SK-N-SH (cell line): ENCODE measurements around the gene GRB7. TPM values are rescaled to one million over a fixed set of nuclear protein-coding genes. Genes with fewer than 3 reads are reported as not detected.

Experiments
- CTCF ChIA-PET: fragments of 300-600, 350-600 bp; formaldehyde crosslinking; extraction: SDS; loops from one replicate; lab custom pipeline; 2021; lab: Yijun Ruan, JAX
- POLR2A ChIA-PET: fragments of 350-600 bp; sonication (Branson Sonifier 250); formaldehyde crosslinking; extraction: SDS; loops from one replicate; lab custom pipeline; 2020; ENCODE audit warnings: antibody characterized with exemption, inconsistent platforms; lab: Yijun Ruan, JAX
- DNase-seq: peaks from one replicate; pipeline ENCODE4 v3.0.0; 2012
- H2AFZ ChIP-seq: fragments of 200-600 bp; sonication (generic); 2 replicates; pipeline ENCODE4 v1.8.1; 2016; ENCODE audit warnings: antibody characterized with exemption, mild to moderate bottlenecking, low read depth
- H3F3A ChIP-seq: fragments of 200-600 bp; sonication (generic); replicated peaks from 2 replicates; pipeline ENCODE3; 2016; ENCODE audit warnings: antibody characterized with exemption, mild to moderate bottlenecking; ENCODE audit not compliant: insufficient read depth
- H3K27ac ChIP-seq, 2 experiments: fragments of 200-500 bp in 1 of 2; fragments of 200-600 bp in 1 of 2; sonication (Bioruptor generic) in 1 of 2; sonication (generic), shearing (Covaris generic) in 1 of 2; 2 replicates each; pipeline versions ENCODE4 v1.5.1 to v1.6.1; 2014 to 2016; ENCODE audit warnings: low read depth in 2 of 2, inconsistent platforms in 1 of 2, low read length in 1 of 2, mild to moderate bottlenecking in 1 of 2, mixed read lengths in 1 of 2
- H3K27me3 ChIP-seq: fragments of 200-600 bp; sonication (generic), shearing (Covaris generic); 2 replicates; pipeline ENCODE4 v1.6.1; 2016; ENCODE audit warnings: mixed run types; ENCODE audit not compliant: insufficient read depth
- H3K36me3 ChIP-seq, 2 experiments: fragments of 200-500 bp in 1 of 2; fragments of 200-600 bp in 1 of 2; sonication (Bioruptor generic) in 1 of 2; sonication (generic) in 1 of 2; replicated peaks in 1 of 2; 2 replicates each; pipeline versions ENCODE3 to v1.5.1; 2014 to 2016; ENCODE audit warnings: low read length in 1 of 2, mild to moderate bottlenecking in 1 of 2; ENCODE audit not compliant: insufficient read depth in 2 of 2, control insufficient read depth in 1 of 2
- H3K4me1 ChIP-seq, 2 experiments: fragments of 200-500 bp in 1 of 2; fragments of 200-600 bp in 1 of 2; sonication (Bioruptor generic) in 1 of 2; sonication (generic), shearing (Covaris generic) in 1 of 2; 2 replicates each; pipeline versions ENCODE4 v1.5.1 to v1.6.1; 2014 to 2016; ENCODE audit warnings: low read depth in 1 of 2, low read length in 1 of 2, mixed run types in 1 of 2; ENCODE audit not compliant: insufficient read depth in 2 of 2, control insufficient read depth in 1 of 2
- H3K4me2 ChIP-seq: fragments of 200-600 bp; sonication (generic), shearing (Covaris generic); 2 replicates; pipeline ENCODE4 v1.6.1; 2017; ENCODE audit warnings: mixed run types
- H3K4me3 ChIP-seq, 2 experiments: fragments of 200-500 bp in 1 of 2; fragments of 200-600 bp in 1 of 2; sonication (Bioruptor generic) in 1 of 2; sonication (generic), shearing (Covaris generic) in 1 of 2; 2 replicates each; pipeline versions ENCODE4 v1.5.1 to v1.8.1; 2014 to 2016; ENCODE audit warnings: low read depth in 2 of 2, inconsistent platforms in 1 of 2, low read length in 1 of 2, mild to moderate bottlenecking in 1 of 2, mixed read lengths in 1 of 2, moderate library complexity in 1 of 2
- H3K79me2 ChIP-seq: fragments of 200-600 bp; sonication (generic); 2 replicates; pipeline ENCODE4 v1.8.1; 2017; ENCODE audit warnings: mild to moderate bottlenecking; ENCODE audit not compliant: insufficient read depth
- H3K9ac ChIP-seq: fragments of 200-600 bp; sonication (generic); 2 replicates; pipeline ENCODE4 v1.6.1; 2017; ENCODE audit warnings: mixed run types
- H3K9me2 ChIP-seq: fragments of 200-600 bp; sonication (generic); 2 replicates; pipeline ENCODE4 v1.6.1; 2017; ENCODE audit warnings: mixed run types
- H3K9me3 ChIP-seq: fragments of 200-600 bp; sonication (generic); 2 replicates; pipeline ENCODE4 v1.6.1; 2017; ENCODE audit warnings: mixed run types, mild to moderate bottlenecking, moderate library complexity
- H4K20me1 ChIP-seq: fragments of 200-600 bp; sonication (generic); 2 replicates; pipeline ENCODE4 v1.6.1; 2017; ENCODE audit warnings: mild to moderate bottlenecking, mixed run types; ENCODE audit not compliant: insufficient read depth
- CHD2 ChIP-seq: fragments of 150-350 bp; IDR thresholded peaks from 2 replicates; pipeline ENCODE4 v1.6.1; 2018; ENCODE audit warnings: low read length; ENCODE audit not compliant: partially characterized antibody
- ELF1 ChIP-seq: IDR thresholded peaks from 2 replicates; pipeline ENCODE4 v1.4.0; 2012
- EZH2phosphoT487 ChIP-seq: fragments of 200-600 bp; sonication (generic); IDR thresholded peaks from 2 replicates; pipeline ENCODE4 v1.6.1; 2017; ENCODE audit warnings: low read depth, mixed run types, mild to moderate bottlenecking, antibody characterized with exemption, moderate library complexity, borderline replicate concordance
- FOXJ3 ChIP-seq: sonication (generic); formaldehyde crosslinking; IDR thresholded peaks from 2 replicates; pipeline ENCODE4 v1.5.1; 2020; ENCODE audit warnings: mild to moderate bottlenecking, missing genetic modification reagents
- GABPA ChIP-seq: IDR thresholded peaks from 2 replicates; pipeline ENCODE4 v1.4.0; 2012; ENCODE audit warnings: low read depth, mild to moderate bottlenecking
- MEF2A ChIP-seq: IDR thresholded peaks from 2 replicates; pipeline ENCODE4 v1.4.0; 2012; ENCODE audit warnings: low read depth, borderline replicate concordance
- NFIC ChIP-seq: IDR thresholded peaks from 2 replicates; pipeline ENCODE4 v1.4.0; 2012; ENCODE audit warnings: borderline replicate concordance
- PBX3 ChIP-seq: IDR thresholded peaks from 2 replicates; pipeline ENCODE4; 2012
- RCOR1 ChIP-seq: fragments of 150-350 bp; IDR thresholded peaks from 2 replicates; pipeline ENCODE4 v1.6.1; 2017; ENCODE audit warnings: antibody characterized with exemption, low read length
- RXRA ChIP-seq: IDR thresholded peaks from 2 replicates; pipeline ENCODE4 v1.4.0; 2012; ENCODE audit warnings: low read depth, mild to moderate bottlenecking, borderline replicate concordance
- SMC3 ChIP-seq: IDR thresholded peaks from 2 replicates; pipeline ENCODE4 v1.6.1; 2012; ENCODE audit warnings: low read depth, low read length, improper control_type of control experiment
- TCF12 ChIP-seq: IDR thresholded peaks from 2 replicates; pipeline ENCODE4 v1.4.0; 2012
- USF1 ChIP-seq: IDR thresholded peaks from 2 replicates; pipeline ENCODE4 v1.4.0; 2012; ENCODE audit warnings: low read depth, borderline replicate concordance
- USF2 ChIP-seq: fragments of 150-350 bp; IDR thresholded peaks from 2 replicates; pipeline ENCODE4 v1.6.1; 2017; ENCODE audit warnings: antibody characterized with exemption, low read length, low read depth, borderline replicate concordance
- YY1 ChIP-seq: IDR thresholded peaks from 2 replicates; pipeline ENCODE4 v1.4.0; 2012; ENCODE audit warnings: low read depth, mild to moderate bottlenecking
- WGBS: methylation state at CpG from one replicate; pipeline ENCODE4 v1.1.6; 2017; ENCODE audit warnings: low lambda C conversion rate; 5-methylcytosine and 5-hydroxymethylcytosine counted together
- polyA plus RNA-seq, 3 experiments: library from polyadenylated mRNA; depleted of rRNA; stranded (reverse); fragments of >200 nt; gene quantifications; 2 replicates each; pipeline ENCODE4 v1.2.3, GENCODE V29; 2012
- TF ChIP-seq, protein P1 (sequence below): IDR thresholded peaks from 2 replicates; pipeline ENCODE4 v1.4.0; 2012; ENCODE audit warnings: low read depth, borderline replicate concordance

Gene GRB7
- polyA plus RNA-seq, 1 of the 3 experiments (the other 2 are of a cell fraction): not detected

- H3K4me1 ChIP-seq: no peaks in the 10 kb centered on the region
- no peaks in the 10 kb centered on the region for H3K36me3 ChIP-seq
- peaks cover 56% of the 10 kb centered on the region for H3K27me3 ChIP-seq
- no peaks in the 10 kb centered on the region for H3K9me2 ChIP-seq
- no peaks in the 10 kb centered on the region for H4K20me1 ChIP-seq
- no peak for DNase-seq
- H3K27ac ChIP-seq: no peak overlapping the region
- no peaks in the 10 kb centered on the region for H3K9me3 ChIP-seq
- WGBS: 10% methylated on average over 4 of the region's 4 CpGs
- no peak overlapping the region for H2AFZ ChIP-seq
- no peak for TF ChIP-seq TCF12
- no peak for TF ChIP-seq NFIC
- TF ChIP-seq CHD2: no peak
- no peak for TF ChIP-seq RXRA
- TF ChIP-seq MEF2A: no peak
- no peak for TF ChIP-seq PBX3
- no peak for TF ChIP-seq ELF1
- TF ChIP-seq SMC3: no peak
- TF ChIP-seq USF1: no peak
- TF ChIP-seq, protein P1, sequence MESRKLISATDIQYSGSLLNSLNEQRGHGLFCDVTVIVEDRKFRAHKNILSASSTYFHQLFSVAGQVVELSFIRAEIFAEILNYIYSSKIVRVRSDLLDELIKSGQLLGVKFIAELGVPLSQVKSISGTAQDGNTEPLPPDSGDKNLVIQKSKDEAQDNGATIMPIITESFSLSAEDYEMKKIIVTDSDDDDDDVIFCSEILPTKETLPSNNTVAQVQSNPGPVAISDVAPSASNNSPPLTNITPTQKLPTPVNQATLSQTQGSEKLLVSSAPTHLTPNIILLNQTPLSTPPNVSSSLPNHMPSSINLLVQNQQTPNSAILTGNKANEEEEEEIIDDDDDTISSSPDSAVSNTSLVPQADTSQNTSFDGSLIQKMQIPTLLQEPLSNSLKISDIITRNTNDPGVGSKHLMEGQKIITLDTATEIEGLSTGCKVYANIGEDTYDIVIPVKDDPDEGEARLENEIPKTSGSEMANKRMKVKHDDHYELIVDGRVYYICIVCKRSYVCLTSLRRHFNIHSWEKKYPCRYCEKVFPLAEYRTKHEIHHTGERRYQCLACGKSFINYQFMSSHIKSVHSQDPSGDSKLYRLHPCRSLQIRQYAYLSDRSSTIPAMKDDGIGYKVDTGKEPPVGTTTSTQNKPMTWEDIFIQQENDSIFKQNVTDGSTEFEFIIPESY: no peak
- TF ChIP-seq FOXJ3 (CRISPR knock-in tag): no peak
- TF ChIP-seq EZH2phosphoT487: no peak
- H3K79me2 ChIP-seq: no peaks in the 10 kb centered on the region
- ChIA-PET POLR2A (no interaction called here), CTCF (no interaction called here)
- no peak overlapping the region for H3K4me2 ChIP-seq
- H3K4me3 ChIP-seq: no peak overlapping the region
- H3F3A ChIP-seq: no peaks in the 10 kb centered on the region
- no peak overlapping the region for H3K9ac ChIP-seq
These were observed 44.7 kb downstream of the GRB7 start for GRCh38 chr17:39782481-39782880.

DNA sequence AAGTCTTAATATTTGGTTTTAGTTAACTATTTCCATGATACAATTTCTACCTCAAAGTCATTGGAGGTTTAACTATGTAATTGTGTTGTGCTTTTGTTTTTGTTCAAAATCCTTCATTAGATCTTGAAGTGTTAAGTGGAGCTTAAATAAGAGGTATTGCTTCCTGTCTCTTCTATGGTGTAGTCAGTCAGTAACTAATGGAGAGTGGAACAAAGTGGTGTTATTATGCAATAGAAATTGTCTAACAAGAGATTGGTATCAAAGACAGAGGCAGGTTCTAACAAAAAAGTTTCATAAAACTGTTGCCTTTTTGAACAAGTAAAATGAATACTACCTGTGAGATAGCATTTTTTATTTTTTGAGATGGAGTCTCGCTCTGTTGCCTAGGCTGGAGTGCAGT is 45.2 kb downstream of the GRB7 start:
- H2AFZ ChIP-seq: no peak overlapping the region
- no peaks in the 10 kb centered on the region for H3K4me1 ChIP-seq
- no peak overlapping the region for H3K9ac ChIP-seq
- H3K9me2 ChIP-seq: no peaks in the 10 kb centered on the region
- H4K20me1 ChIP-seq: no peaks in the 10 kb centered on the region
- ChIA-PET CTCF (no interaction called here), POLR2A (no interaction called here)
- TF ChIP-seq USF2 (no peak), SMC3 (no peak), RCOR1 (no peak), YY1 (no peak), GABPA (no peak)
- peaks cover 51% of the 10 kb centered on the region for H3K27me3 ChIP-seq
- DNase-seq: no peak
- no peak overlapping the region for H3K4me3 ChIP-seq
- no peaks in the 10 kb centered on the region for H3K9me3 ChIP-seq
- H3K4me2 ChIP-seq: no peak overlapping the region
- WGBS: 0% methylated on average over 1 of the region's 1 CpG
- H3K27ac ChIP-seq: no peak overlapping the region
- no peaks in the 10 kb centered on the region for H3K79me2 ChIP-seq
- H3K36me3 ChIP-seq: no peaks in the 10 kb centered on the region
- no peaks in the 10 kb centered on the region for H3F3A ChIP-seq
